Kidney epithelial cell (primary cell): ENCODE results near the gene VDR. TPM values are rescaled to one million over a fixed set of nuclear protein-coding genes. Genes with fewer than 3 reads are reported as not detected.
A peak's percentile ranks its signal among the peaks of the same experiment; 100 is the strongest.

Experiments used
- DNase-seq: peaks from one replicate; pipeline ENCODE4 v3.0.0-alpha.2; 2010; ENCODE audit warnings: low read depth
- H3K27me3 ChIP-seq: 2 replicates; pipeline ENCODE4 v1.6.0; 2011; ENCODE audit warnings: low read length; ENCODE audit not compliant: control insufficient read depth, insufficient read depth
- H3K36me3 ChIP-seq: 2 replicates; pipeline ENCODE4 v1.5.1; 2011; ENCODE audit warnings: low read length; ENCODE audit not compliant: control insufficient read depth, insufficient read depth
- H3K4me3 ChIP-seq: 2 replicates; pipeline ENCODE4 v1.5.1; 2011; ENCODE audit warnings: low read depth, mild to moderate bottlenecking, control low read depth, low read length
- total RNA-seq: library from RNA; depleted of rRNA; stranded (reverse); fragments of >200 nt; gene quantifications from 2 replicates; pipeline ENCODE4 v1.2.3, GENCODE V29; 2015
- TF ChIP-seq, protein P1 (sequence below): IDR thresholded peaks from 2 replicates; pipeline ENCODE4 v1.5.1; 2011; ENCODE audit warnings: mild to moderate bottlenecking, moderate library complexity, low read length, control low read depth, inconsistent platforms; ENCODE audit not compliant: insufficient read depth, poor library complexity, severe bottlenecking

Gene VDR
- total RNA-seq, 1 donor from 2014 or later, result 21.9 TPM

DNA sequence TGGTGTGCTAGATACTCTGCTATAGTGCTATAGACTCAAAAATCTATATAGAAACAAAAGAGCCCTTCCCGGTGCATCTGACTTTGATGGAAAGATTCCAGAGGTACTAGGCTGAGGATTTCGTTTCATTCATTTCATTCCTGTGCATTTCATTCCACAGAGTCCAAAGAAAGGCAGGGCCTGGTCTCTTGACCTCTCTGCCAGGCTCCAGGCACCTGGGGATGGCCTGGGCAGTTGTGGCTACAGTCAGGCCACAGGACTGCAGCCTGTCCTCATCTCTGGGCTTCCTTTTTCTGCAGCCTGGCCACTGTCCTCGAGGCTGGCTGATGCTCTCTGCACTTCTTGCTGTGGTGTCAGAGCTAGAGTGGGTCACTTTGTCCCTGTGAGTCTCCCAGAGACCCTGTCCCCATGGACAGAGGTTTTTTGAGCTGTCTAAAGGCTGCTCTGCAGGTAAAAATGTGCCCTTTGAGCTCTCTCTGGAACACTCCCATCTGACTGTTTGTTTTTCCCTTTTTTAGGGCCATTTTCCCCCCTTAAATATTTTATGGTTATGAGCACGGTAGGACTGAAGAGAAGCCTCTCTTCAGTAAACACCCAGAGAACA, 3.2 kb upstream of the VDR start:
- TF ChIP-seq, protein P1, sequence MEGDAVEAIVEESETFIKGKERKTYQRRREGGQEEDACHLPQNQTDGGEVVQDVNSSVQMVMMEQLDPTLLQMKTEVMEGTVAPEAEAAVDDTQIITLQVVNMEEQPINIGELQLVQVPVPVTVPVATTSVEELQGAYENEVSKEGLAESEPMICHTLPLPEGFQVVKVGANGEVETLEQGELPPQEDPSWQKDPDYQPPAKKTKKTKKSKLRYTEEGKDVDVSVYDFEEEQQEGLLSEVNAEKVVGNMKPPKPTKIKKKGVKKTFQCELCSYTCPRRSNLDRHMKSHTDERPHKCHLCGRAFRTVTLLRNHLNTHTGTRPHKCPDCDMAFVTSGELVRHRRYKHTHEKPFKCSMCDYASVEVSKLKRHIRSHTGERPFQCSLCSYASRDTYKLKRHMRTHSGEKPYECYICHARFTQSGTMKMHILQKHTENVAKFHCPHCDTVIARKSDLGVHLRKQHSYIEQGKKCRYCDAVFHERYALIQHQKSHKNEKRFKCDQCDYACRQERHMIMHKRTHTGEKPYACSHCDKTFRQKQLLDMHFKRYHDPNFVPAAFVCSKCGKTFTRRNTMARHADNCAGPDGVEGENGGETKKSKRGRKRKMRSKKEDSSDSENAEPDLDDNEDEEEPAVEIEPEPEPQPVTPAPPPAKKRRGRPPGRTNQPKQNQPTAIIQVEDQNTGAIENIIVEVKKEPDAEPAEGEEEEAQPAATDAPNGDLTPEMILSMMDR, result no peak
- Histone ChIP-seq H3K27me3 (peaks cover 7% of the 10 kb centered on the region), H3K36me3 (no peaks in the 10 kb centered on the region), H3K4me3 (no peak overlapping the region)
- no peak for DNase-seq

GRCh38 chr12:47903927-47904712, 674 bp downstream of the VDR start:
- DNase-seq, result peak; percentile 38
- peak overlapping the region; percentile 53 for H3K4me3 ChIP-seq

GRCh38 chr12:47903151-47903611, 1.6 kb downstream of the VDR start:
- H3K4me3 ChIP-seq, result no peak overlapping the region
- peak; percentile 18 for DNase-seq
- no peaks in the 10 kb centered on the region for H3K36me3 ChIP-seq
- peaks cover 7% of the 10 kb centered on the region for H3K27me3 ChIP-seq
- TF ChIP-seq, protein P1, result no peak

More at GRCh38 chr12:47903927-47904712, 674 bp downstream of the VDR start:
- Histone ChIP-seq H3K27me3 (peaks cover 7% of the 10 kb centered on the region), H3K36me3 (no peaks in the 10 kb centered on the region)
- TF ChIP-seq, protein P1, result no peak

- peaks cover 7% of the 10 kb centered on the region for H3K27me3 ChIP-seq
- TF ChIP-seq, protein P1, result no peak
- no peak for DNase-seq
- H3K4me3 ChIP-seq, result no peak overlapping the region
- no peaks in the 10 kb centered on the region for H3K36me3 ChIP-seq
Measured at GRCh38 chr12:47902131-47902639, 2.6 kb downstream of the VDR start.

DNA sequence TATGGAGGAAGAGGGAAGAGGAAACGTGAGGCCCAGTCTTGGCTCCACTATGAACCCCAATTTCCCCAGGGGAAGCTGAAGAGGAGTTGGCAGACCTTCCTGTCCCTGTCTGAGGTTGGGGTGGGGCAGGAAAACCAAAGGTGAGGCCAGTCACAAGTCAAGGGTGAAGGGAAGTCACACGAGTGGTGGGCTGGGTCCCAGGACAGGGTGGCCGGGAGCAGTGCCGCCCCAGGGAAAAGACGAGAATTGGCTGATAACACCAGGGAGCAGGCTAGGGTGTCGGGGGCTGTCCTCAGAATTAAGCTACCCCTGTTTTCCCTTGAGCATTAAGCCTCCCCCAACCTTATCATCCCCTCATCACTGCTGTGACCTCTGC, 3.1 kb downstream of the VDR start:
- Histone ChIP-seq H3K36me3 (no peaks in the 10 kb centered on the region), H3K4me3 (no peak overlapping the region), H3K27me3 (peaks cover 7% of the 10 kb centered on the region)
- TF ChIP-seq, protein P1, result no peak
- DNase-seq, result no peak
